ENCODE results near the gene SERGEF. TPM values are rescaled to one million over a fixed set of nuclear protein-coding genes. Genes with fewer than 3 reads are reported as not detected.

SERGEF gene
- total and polyA plus RNA-seq, 2 of the 13 experiments (the other 11 are each of a cell fraction or from before 2014, with no cell fraction given) = 54.5 to 114 TPM

DNA sequence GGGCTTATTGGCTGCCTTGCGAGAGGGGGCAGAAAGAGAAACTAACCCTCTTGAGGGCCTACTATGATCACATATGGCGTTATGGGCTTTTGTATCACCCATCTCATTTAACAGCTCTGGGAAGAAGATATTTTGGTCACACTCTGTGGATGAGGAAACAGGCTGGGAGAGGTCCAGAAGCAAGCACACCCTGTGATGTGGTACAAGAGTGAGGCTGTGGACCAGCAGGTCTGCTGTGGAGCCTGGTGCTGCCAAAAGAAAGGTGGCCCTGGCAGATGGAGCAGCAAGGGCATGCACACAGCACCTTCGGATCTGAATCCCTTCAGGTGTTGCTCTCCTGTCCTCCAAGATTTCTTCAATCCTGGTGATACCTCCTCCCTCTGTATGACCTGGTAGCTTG lies 214.1 kb downstream of the SERGEF start:
- Histone ChIP-seq H3K4me2 (ENCODE audit: low read depth, low read length) (no peak overlapping the region), H3K36me3 (replicated peaks in 1 of 2; ENCODE audit: control insufficient read depth in 1 of 2, insufficient read depth in 2 of 2, low read length in 2 of 2) (peaks cover 0 to 13% of the 10 kb centered on the region in 2 experiments; a peak in 2 of 5 replicates), H3K9me3 (ENCODE audit: low read length) (no peaks in the 10 kb centered on the region), H4K20me1 (ENCODE audit: insufficient read depth, low read length) (no peaks in the 10 kb centered on the region), H3K27me3 (ENCODE audit: control insufficient read depth in 1 of 2, insufficient read depth in 2 of 2, low read length in 2 of 2) (no peaks in the 10 kb centered on the region), H3K79me2 (ENCODE audit: insufficient read depth, low read length) (no peaks in the 10 kb centered on the region), H3K27ac (ENCODE audit: extremely low read length, insufficient read depth, low read length) (no peak overlapping the region), H2AFZ (ENCODE audit: low read length) (no peak overlapping the region), H3K4me3 (replicated peaks in 1 of 3; ENCODE audit: insufficient read depth in 1 of 3, low read depth in 2 of 3, low read length in 3 of 3) (no peak overlapping the region), H3K4me1 (ENCODE audit: insufficient read depth, low read length) (no peaks in the 10 kb centered on the region), H3K9ac (ENCODE audit: insufficient read depth, low read depth, low read length) (no peak overlapping the region)
- DNase-seq (ENCODE audit: low spot score) (no peak), ATAC-seq (no peak), FAIRE-seq (no peak)
- CTCF ChIA-PET (ENCODE audit: low intra/inter-chr PET ratio, low total read pairs) = no interaction called here
- intact Hi-C loops (cut with micrococcal nuclease; ENCODE audit: unreplicated experiment) (no loop called here), in situ Hi-C loops (cut with HindIII; ENCODE audit: extremely low pct_ligation_motif_present, low pct_unique_long_range_greater_than_20kb) (no loop called here)
- no TSS peak for BruUV-seq (replicated peaks)
- POLR2A ChIA-PET = no interaction called here
- WGBS (ENCODE audit: low lambda C conversion rate) = 98% methylated on average over 2 of the region's 3 CpGs
- TF ChIP-seq ZNF569 (CRISPR knock-in tag; IDR thresholded peaks at IDR 0.05; ENCODE audit: borderline replicate concordance) (no peak), FOSL2 (CRISPR knock-in tag; IDR thresholded peaks at IDR 0.05) (no peak), ZNF761 (CRISPR knock-in tag; conservative IDR thresholded peaks at IDR 0.05) (no peak), FLYWCH1 (CRISPR knock-in tag; IDR thresholded peaks at IDR 0.05) (no peak), ZNF33A (CRISPR knock-in tag; IDR thresholded peaks at IDR 0.05; ENCODE audit: borderline replicate concordance) (no peak), XRCC5 (optimal IDR thresholded peaks at IDR 0.05; ENCODE audit: low read length) (no peak), PAF1 (CRISPR knock-in tag; IDR thresholded peaks at IDR 0.05) (no peak), ELF1 (CRISPR knock-in tag; IDR thresholded peaks at IDR 0.05) (no peak), KMT2A (CRISPR knock-in tag; IDR thresholded peaks at IDR 0.05) (no peak), MYNN (CRISPR knock-in tag; IDR thresholded peaks at IDR 0.05; ENCODE audit: low read depth) (no peak), FOXA3 (CRISPR knock-in tag; IDR thresholded peaks at IDR 0.05) (no peak), MEIS2 (CRISPR knock-in tag; IDR thresholded peaks at IDR 0.05) (no peak)
- TF ChIP-seq, protein P1, sequence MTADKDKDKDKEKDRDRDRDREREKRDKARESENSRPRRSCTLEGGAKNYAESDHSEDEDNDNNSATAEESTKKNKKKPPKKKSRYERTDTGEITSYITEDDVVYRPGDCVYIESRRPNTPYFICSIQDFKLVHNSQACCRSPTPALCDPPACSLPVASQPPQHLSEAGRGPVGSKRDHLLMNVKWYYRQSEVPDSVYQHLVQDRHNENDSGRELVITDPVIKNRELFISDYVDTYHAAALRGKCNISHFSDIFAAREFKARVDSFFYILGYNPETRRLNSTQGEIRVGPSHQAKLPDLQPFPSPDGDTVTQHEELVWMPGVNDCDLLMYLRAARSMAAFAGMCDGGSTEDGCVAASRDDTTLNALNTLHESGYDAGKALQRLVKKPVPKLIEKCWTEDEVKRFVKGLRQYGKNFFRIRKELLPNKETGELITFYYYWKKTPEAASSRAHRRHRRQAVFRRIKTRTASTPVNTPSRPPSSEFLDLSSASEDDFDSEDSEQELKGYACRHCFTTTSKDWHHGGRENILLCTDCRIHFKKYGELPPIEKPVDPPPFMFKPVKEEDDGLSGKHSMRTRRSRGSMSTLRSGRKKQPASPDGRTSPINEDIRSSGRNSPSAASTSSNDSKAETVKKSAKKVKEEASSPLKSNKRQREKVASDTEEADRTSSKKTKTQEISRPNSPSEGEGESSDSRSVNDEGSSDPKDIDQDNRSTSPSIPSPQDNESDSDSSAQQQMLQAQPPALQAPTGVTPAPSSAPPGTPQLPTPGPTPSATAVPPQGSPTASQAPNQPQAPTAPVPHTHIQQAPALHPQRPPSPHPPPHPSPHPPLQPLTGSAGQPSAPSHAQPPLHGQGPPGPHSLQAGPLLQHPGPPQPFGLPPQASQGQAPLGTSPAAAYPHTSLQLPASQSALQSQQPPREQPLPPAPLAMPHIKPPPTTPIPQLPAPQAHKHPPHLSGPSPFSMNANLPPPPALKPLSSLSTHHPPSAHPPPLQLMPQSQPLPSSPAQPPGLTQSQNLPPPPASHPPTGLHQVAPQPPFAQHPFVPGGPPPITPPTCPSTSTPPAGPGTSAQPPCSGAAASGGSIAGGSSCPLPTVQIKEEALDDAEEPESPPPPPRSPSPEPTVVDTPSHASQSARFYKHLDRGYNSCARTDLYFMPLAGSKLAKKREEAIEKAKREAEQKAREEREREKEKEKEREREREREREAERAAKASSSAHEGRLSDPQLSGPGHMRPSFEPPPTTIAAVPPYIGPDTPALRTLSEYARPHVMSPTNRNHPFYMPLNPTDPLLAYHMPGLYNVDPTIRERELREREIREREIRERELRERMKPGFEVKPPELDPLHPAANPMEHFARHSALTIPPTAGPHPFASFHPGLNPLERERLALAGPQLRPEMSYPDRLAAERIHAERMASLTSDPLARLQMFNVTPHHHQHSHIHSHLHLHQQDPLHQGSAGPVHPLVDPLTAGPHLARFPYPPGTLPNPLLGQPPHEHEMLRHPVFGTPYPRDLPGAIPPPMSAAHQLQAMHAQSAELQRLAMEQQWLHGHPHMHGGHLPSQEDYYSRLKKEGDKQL (CRISPR knock-in tag; IDR thresholded peaks at IDR 0.05; ENCODE audit: low read depth) = no peak
- TF ChIP-seq, protein P2, sequence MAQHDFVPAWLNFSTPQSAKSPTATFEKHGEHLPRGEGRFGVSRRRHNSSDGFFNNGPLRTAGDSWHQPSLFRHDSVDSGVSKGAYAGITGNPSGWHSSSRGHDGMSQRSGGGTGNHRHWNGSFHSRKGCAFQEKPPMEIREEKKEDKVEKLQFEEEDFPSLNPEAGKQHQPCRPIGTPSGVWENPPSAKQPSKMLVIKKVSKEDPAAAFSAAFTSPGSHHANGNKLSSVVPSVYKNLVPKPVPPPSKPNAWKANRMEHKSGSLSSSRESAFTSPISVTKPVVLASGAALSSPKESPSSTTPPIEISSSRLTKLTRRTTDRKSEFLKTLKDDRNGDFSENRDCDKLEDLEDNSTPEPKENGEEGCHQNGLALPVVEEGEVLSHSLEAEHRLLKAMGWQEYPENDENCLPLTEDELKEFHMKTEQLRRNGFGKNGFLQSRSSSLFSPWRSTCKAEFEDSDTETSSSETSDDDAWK (CRISPR knock-in tag; IDR thresholded peaks at IDR 0.05) = no peak
- TF ChIP-seq, protein P3, sequence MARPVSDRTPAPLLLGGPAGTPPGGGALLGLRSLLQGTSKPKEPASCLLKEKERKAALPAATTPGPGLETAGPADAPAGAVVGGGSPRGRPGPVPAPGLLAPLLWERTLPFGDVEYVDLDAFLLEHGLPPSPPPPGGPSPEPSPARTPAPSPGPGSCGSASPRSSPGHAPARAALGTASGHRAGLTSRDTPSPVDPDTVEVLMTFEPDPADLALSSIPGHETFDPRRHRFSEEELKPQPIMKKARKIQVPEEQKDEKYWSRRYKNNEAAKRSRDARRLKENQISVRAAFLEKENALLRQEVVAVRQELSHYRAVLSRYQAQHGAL (CRISPR knock-in tag; IDR thresholded peaks at IDR 0.05; ENCODE audit: not compliant biosample characterization) = no peak
- TF ChIP-seq, protein P4, sequence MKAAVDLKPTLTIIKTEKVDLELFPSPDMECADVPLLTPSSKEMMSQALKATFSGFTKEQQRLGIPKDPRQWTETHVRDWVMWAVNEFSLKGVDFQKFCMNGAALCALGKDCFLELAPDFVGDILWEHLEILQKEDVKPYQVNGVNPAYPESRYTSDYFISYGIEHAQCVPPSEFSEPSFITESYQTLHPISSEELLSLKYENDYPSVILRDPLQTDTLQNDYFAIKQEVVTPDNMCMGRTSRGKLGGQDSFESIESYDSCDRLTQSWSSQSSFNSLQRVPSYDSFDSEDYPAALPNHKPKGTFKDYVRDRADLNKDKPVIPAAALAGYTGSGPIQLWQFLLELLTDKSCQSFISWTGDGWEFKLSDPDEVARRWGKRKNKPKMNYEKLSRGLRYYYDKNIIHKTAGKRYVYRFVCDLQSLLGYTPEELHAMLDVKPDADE (CRISPR knock-in tag; IDR thresholded peaks at IDR 0.05) = no peak
